Activated naive CD8-positive, alpha-beta T cell treated with anti-CD3 and anti-CD28 coated beads for 36 hours (primary cell): ENCODE data around the gene CFHR4. TPM values are rescaled to one million over a fixed set of nuclear protein-coding genes. Genes with fewer than 3 reads are reported as not detected.
"Not testable (repeated sequence)": the region's sequence is repeated elsewhere in the genome, so short reads cannot be mapped to it uniquely, and the experiment has no call there.

Experiments
- DNase-seq: peaks from one replicate; pipeline ENCODE4 v3.0.0; 2021
- H3K27ac Mint-ChIP-seq: one replicate; pipeline ENCODE4 v1.8.0; 2022; ENCODE audit warnings: mild to moderate bottlenecking, moderate library complexity, mixed read lengths
- H3K27me3 Mint-ChIP-seq: one replicate; pipeline ENCODE4 v1.8.0; 2022; ENCODE audit warnings: mild to moderate bottlenecking, mixed read lengths
- H3K36me3 Mint-ChIP-seq: one replicate; pipeline ENCODE4 v1.8.0; 2021; ENCODE audit warnings: mild to moderate bottlenecking, mixed read lengths
- H3K4me1 Mint-ChIP-seq: one replicate; pipeline ENCODE4 v1.8.0; 2021; ENCODE audit warnings: mixed read lengths
- H3K4me3 Mint-ChIP-seq: one replicate; pipeline ENCODE4 v1.8.0; 2022; ENCODE audit warnings: mild to moderate bottlenecking, moderate library complexity, mixed read lengths
- H3K9me3 Mint-ChIP-seq: one replicate; pipeline ENCODE4 v1.8.0; 2022; ENCODE audit warnings: mixed read lengths
- total RNA-seq, 2 experiments: library from RNA; stranded (reverse); gene quantifications; one replicate each; pipeline ENCODE4 v1.2.3, GENCODE V29; 2021

The CFHR4 gene
- total RNA-seq: not detected

GRCh38 chr1:196887515-196888239 lies at the start of gene CFHR4:
TSS of gene CFHR4 (plus strand) at chr1:196888052. CDS start at chr1:196888151, 99 bp downstream.
- Mint-ChIP-seq H3K4me1 (no peaks in the 10 kb centered on the region), H3K27me3 (no peaks in the 10 kb centered on the region), H3K9me3 (no peaks in the 10 kb centered on the region), H3K27ac (no peak within 1 kb of the TSS), H3K4me3 (no peak within 1 kb of the TSS), H3K36me3 (no peaks in the 10 kb centered on the region)
- DNase-seq: no peak

- H3K27ac Mint-ChIP-seq: not testable (repeated sequence)
Observed at GRCh38 chr1:196849613-196850492, 38.0 kb upstream of the CFHR4 start.

DNA sequence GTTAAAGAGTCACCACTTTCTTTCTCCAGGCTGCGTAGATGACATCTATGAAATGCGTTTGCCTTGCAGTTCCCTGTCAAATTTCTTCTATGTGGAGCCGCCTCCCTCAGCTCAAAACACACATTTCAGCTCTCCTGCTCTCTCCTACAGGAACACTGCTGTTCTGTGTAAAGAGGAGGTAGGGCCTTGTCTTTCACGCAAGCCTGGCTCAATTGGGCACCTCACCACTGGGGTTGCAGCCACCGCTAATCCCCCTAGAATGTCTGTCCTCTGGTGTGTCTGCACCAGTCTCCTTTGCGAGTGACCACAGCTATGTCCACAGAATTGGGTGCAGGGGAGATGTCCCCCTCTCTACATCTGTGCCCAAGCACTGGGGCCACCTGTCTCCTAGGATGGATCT lies 31.8 kb upstream of the CFHR4 start:
- no peaks in the 10 kb centered on the region for H3K27me3 Mint-ChIP-seq
- H3K36me3 Mint-ChIP-seq: no peaks in the 10 kb centered on the region
- H3K4me1 Mint-ChIP-seq: no peaks in the 10 kb centered on the region
- H3K9me3 Mint-ChIP-seq: no peaks in the 10 kb centered on the region
- H3K4me3 Mint-ChIP-seq: no peak overlapping the region
- no peak for DNase-seq
- H3K27ac Mint-ChIP-seq: no peak overlapping the region

More at GRCh38 chr1:196849613-196850492, 38.0 kb upstream of the CFHR4 start:
- not testable (repeated sequence) for H3K4me1 Mint-ChIP-seq, DNase-seq, H3K27me3 Mint-ChIP-seq, H3K9me3 Mint-ChIP-seq, H3K36me3 Mint-ChIP-seq, H3K4me3 Mint-ChIP-seq

- Mint-ChIP-seq H3K27ac (no peak overlapping the region), H3K4me1 (no peaks in the 10 kb centered on the region), H3K36me3 (no peaks in the 10 kb centered on the region), H3K4me3 (no peak overlapping the region), H3K9me3 (no peaks in the 10 kb centered on the region), H3K27me3 (no peaks in the 10 kb centered on the region)
- DNase-seq: no peak
Observed at GRCh38 chr1:196857188-196857587, 30.7 kb upstream of the CFHR4 start.

GRCh38 chr1:196858811-196859210 lies 29.0 kb upstream of the CFHR4 start:
- DNase-seq: no peak
- no peaks in the 10 kb centered on the region for H3K4me1 Mint-ChIP-seq
- H3K27me3 Mint-ChIP-seq: no peaks in the 10 kb centered on the region
- no peaks in the 10 kb centered on the region for H3K36me3 Mint-ChIP-seq
- no peaks in the 10 kb centered on the region for H3K9me3 Mint-ChIP-seq
- no peak overlapping the region for H3K27ac Mint-ChIP-seq
- no peak overlapping the region for H3K4me3 Mint-ChIP-seq

DNA sequence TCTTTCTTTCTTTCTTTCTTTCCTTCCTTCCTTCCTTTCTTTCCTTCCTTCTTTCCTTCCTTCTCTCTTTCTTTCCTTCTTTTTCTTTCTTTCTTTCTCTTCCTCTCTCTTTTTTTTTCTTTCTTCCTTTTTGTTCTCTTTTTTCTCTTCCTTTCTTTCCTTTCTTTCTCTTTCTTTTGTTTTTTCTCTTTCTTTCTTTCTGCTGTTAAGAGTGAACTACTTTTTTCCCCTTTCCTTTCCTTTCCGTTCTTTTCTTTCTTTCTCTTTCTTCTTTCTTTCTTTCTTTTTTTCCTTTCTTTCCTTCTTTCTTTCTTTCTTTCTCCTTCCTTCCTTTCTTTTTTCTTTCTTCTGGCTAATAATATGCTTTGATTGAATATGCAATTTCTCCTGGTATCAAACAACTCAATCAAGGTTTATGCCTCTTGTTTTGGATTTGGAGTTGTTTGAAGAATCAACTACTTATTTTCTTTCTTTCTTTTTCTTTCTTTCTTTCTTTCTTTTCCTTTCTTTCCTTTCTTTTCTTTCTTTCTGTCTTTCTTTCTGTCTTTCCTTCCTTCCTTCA lies 27.4 kb upstream of the CFHR4 start:
- Mint-ChIP-seq H3K4me1 (no peaks in the 10 kb centered on the region), H3K27me3 (no peaks in the 10 kb centered on the region)
- DNase-seq: no peak

GRCh38 chr1:196861429-196861828 lies 26.4 kb upstream of the CFHR4 start:
- Mint-ChIP-seq H3K27ac (no peak overlapping the region), H3K36me3 (no peaks in the 10 kb centered on the region), H3K9me3 (no peaks in the 10 kb centered on the region), H3K27me3 (no peaks in the 10 kb centered on the region), H3K4me1 (no peaks in the 10 kb centered on the region), H3K4me3 (no peak overlapping the region)
- no peak for DNase-seq

More for the DNA sequence above, 27.4 kb upstream of the CFHR4 start:
- Mint-ChIP-seq H3K4me3 (no peak overlapping the region), H3K36me3 (no peaks in the 10 kb centered on the region), H3K27ac (no peak overlapping the region), H3K9me3 (no peaks in the 10 kb centered on the region)

DNA sequence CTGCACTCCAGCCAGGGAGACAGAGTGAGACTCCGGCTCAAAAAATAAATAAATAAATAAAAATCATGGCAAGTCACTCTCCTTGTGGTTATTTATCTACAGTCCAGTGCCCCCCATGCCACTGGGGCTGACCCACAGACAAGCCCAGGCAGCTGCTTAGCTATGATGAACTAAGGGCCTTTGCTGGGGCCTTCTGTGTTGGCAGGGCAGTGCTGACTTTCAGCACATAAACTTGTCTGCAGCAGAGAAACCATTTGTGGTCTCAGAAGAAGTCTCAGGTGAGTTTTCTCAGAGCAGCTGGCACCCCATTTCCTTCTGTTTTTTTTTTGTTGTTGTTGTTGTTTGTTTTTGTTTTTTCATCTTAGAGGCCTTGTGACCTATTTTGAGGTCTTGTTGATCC lies 20.9 kb upstream of the CFHR4 start:
- no peaks in the 10 kb centered on the region for H3K9me3 Mint-ChIP-seq
- no peak overlapping the region for H3K4me3 Mint-ChIP-seq

GRCh38 chr1:196873385-196873784 lies 14.5 kb upstream of the CFHR4 start:
- Mint-ChIP-seq H3K4me1 (no peaks in the 10 kb centered on the region), H3K9me3 (no peaks in the 10 kb centered on the region), H3K4me3 (no peak overlapping the region), H3K27me3 (peaks cover 4% of the 10 kb centered on the region), H3K36me3 (no peaks in the 10 kb centered on the region), H3K27ac (no peak overlapping the region)
- no peak for DNase-seq

More for the DNA sequence above, 20.9 kb upstream of the CFHR4 start:
- no peaks in the 10 kb centered on the region for H3K27me3 Mint-ChIP-seq
- H3K36me3 Mint-ChIP-seq: no peaks in the 10 kb centered on the region
- no peak for DNase-seq
- no peak overlapping the region for H3K27ac Mint-ChIP-seq
- no peaks in the 10 kb centered on the region for H3K4me1 Mint-ChIP-seq

DNA sequence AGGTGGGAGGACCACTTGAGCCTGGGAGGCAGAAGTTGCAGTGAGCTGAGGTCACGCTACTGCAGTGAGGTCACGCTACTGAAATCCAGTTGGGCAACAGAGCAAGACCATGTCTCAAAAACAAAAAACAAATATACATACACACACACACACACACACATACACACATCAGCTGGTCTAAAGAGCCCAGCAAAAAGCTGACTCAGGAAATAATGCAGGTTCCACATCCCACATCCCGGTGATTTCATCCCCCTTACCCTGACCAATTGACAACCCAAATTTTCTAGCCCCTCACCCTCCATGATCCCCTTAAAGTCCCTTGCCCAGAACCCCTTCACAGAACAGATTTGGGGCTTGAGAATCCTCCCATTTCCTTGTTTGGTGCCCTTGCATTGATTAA lies 11.9 kb upstream of the CFHR4 start:
- Mint-ChIP-seq H3K27ac (no peak overlapping the region), H3K27me3 (peaks cover 11% of the 10 kb centered on the region), H3K9me3 (no peaks in the 10 kb centered on the region), H3K4me1 (no peaks in the 10 kb centered on the region), H3K36me3 (no peaks in the 10 kb centered on the region), H3K4me3 (no peak overlapping the region)
- no peak for DNase-seq

DNA sequence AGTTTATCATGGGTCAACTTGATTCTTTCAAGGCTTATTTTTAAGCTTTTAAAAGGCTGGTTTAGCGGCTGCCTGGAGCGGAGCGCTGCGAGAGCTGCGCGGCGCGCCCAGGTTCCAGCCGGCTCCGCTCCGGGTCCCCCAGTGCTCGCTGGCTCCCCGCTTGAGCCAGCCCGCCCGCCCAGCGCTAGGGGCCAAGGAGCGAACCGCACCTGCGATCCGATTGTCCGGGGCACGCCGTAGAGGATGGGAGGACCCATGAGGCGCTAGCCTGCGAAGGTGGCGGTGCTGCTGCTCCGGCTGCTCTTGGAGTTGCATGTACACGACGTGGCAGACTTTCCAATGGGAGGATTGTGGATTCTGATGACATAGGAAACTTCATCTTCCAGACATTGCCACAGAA lies 9.9 kb upstream of the CFHR4 start:
- no peak for DNase-seq
- no peaks in the 10 kb centered on the region for H3K4me1 Mint-ChIP-seq
- H3K36me3 Mint-ChIP-seq: no peaks in the 10 kb centered on the region
- H3K27me3 Mint-ChIP-seq: peaks cover 11% of the 10 kb centered on the region
- H3K9me3 Mint-ChIP-seq: peaks cover 2% of the 10 kb centered on the region
- H3K27ac Mint-ChIP-seq: no peak overlapping the region
- H3K4me3 Mint-ChIP-seq: no peak overlapping the region

GRCh38 chr1:196886560-196886959 lies 1.3 kb upstream of the CFHR4 start:
- not testable (repeated sequence) for H3K27ac Mint-ChIP-seq, H3K36me3 Mint-ChIP-seq, H3K4me3 Mint-ChIP-seq, H3K9me3 Mint-ChIP-seq, H3K27me3 Mint-ChIP-seq, DNase-seq, H3K4me1 Mint-ChIP-seq

DNA sequence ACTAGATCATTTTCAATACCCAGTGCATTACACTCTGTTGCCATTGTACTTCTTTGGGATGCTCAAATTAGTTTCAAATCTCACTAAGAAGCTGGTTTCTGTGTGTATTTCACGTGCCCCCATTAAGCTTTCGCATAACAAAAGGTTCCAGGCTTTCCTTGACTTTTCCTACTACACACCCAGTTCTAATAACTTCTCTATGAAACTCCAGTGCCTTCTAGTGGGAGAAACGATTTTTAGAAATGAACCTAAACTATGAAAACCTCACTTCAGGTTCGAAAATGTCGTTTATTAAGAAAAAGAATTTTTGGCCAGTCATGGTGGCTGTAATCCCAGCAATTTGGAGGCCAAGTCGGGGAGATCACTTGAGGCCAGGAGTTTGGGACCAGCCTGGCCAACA lies 2.8 kb downstream of the CFHR4 start:
- Mint-ChIP-seq H3K36me3 (no peaks in the 10 kb centered on the region), H3K27ac (no peak overlapping the region), H3K9me3 (no peaks in the 10 kb centered on the region), H3K27me3 (no peaks in the 10 kb centered on the region), H3K4me1 (no peaks in the 10 kb centered on the region), H3K4me3 (no peak overlapping the region)
- no peak for DNase-seq

DNA sequence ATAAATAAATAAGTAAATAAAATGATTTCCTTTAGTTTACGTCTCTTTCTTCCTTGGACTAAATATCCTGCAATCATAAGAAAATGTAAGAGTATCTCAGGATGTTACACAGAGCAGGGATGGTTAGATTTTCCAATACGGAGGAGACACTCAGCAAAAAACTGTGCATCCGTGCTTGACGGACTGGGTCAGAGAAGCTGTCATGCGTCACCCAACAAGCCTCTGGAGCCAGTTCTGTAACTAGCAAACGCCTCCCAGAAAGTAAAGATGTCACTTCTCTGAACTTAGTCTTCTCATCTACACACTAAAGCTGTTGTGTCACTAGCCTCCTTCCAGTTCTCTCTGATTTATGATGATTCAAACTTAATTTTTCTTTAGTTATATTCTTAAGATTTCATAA lies 3.4 kb downstream of the CFHR4 start:
- Mint-ChIP-seq H3K27ac (no peak overlapping the region), H3K9me3 (no peaks in the 10 kb centered on the region), H3K27me3 (no peaks in the 10 kb centered on the region), H3K36me3 (no peaks in the 10 kb centered on the region), H3K4me3 (no peak overlapping the region), H3K4me1 (no peaks in the 10 kb centered on the region)
- no peak for DNase-seq

GRCh38 chr1:196896355-196896754 lies 8.5 kb downstream of the CFHR4 start:
- DNase-seq: no peak

More at GRCh38 chr1:196896355-196896754, 8.5 kb downstream of the CFHR4 start:
- Mint-ChIP-seq H3K4me1 (no peaks in the 10 kb centered on the region), H3K36me3 (no peaks in the 10 kb centered on the region), H3K27ac (no peak overlapping the region), H3K4me3 (no peak overlapping the region), H3K9me3 (no peaks in the 10 kb centered on the region), H3K27me3 (peaks cover 21% of the 10 kb centered on the region)
